ENCODE measurements around the gene IL16.

IL16 gene

GRCh38 chr15:81171286-81171685, 25.4 kb upstream of the IL16 start:
- Histone ChIP-seq H3K27ac (ENCODE audit: low read depth, low read length) (no peak overlapping the region), H3K4me1 (ENCODE audit: control insufficient read depth in 5 of 5, insufficient read depth in 5 of 5, low read length in 5 of 5) (peaks cover 4 to 32% (median 15%) of the 10 kb centered on the region in 5 donors)

GRCh38 chr15:81174125-81174791, 22.4 kb upstream of the IL16 start:
- Histone ChIP-seq H3K4me1 (ENCODE audit: control insufficient read depth in 5 of 5, insufficient read depth in 5 of 5, low read length in 5 of 5) (peaks cover 4 to 25% (median 11%) of the 10 kb centered on the region in 5 donors), H3K9me3 (ENCODE audit: control insufficient read depth in 5 of 5, low read length in 5 of 5) (no peaks in the 10 kb centered on the region), H3K36me3 (ENCODE audit: control insufficient read depth in 5 of 5, insufficient read depth in 5 of 5, low read length in 5 of 5) (no peaks in the 10 kb centered on the region), H3K27me3 (ENCODE audit: control insufficient read depth in 5 of 5, insufficient read depth in 4 of 5, low read length in 5 of 5) (no peaks in the 10 kb centered on the region), H3K9ac (ENCODE audit: low read length in 5 of 5) (no peak overlapping the region), H3K4me3 (ENCODE audit: low read depth in 1 of 5, low read length in 5 of 5) (no peak overlapping the region), H3K27ac (ENCODE audit: low read depth, low read length) (no peak overlapping the region)

More at GRCh38 chr15:81171286-81171685, 25.4 kb upstream of the IL16 start:
- Histone ChIP-seq H3K9me3 (ENCODE audit: control insufficient read depth in 5 of 5, low read length in 5 of 5) (no peaks in the 10 kb centered on the region), H3K9ac (ENCODE audit: low read length in 5 of 5) (no peak overlapping the region), H3K36me3 (ENCODE audit: control insufficient read depth in 5 of 5, insufficient read depth in 5 of 5, low read length in 5 of 5) (no peaks in the 10 kb centered on the region), H3K4me3 (ENCODE audit: low read depth in 1 of 5, low read length in 5 of 5) (no peak overlapping the region), H3K27me3 (ENCODE audit: control insufficient read depth in 5 of 5, insufficient read depth in 4 of 5, low read length in 5 of 5) (no peaks in the 10 kb centered on the region)

GRCh38 chr15:81174792-81175327, 21.8 kb upstream of the IL16 start:
- H3K27ac ChIP-seq (ENCODE audit: low read depth, low read length) = no peak overlapping the region

GRCh38 chr15:81175496-81175895, 21.2 kb upstream of the IL16 start:
- Histone ChIP-seq H3K4me1 (ENCODE audit: control insufficient read depth in 5 of 5, insufficient read depth in 5 of 5, low read length in 5 of 5) (peaks cover 4 to 25% (median 11%) of the 10 kb centered on the region in 5 donors), H3K4me3 (ENCODE audit: low read depth in 1 of 5, low read length in 5 of 5) (no peak overlapping the region), H3K9ac (ENCODE audit: low read length in 5 of 5) (no peak overlapping the region), H3K9me3 (ENCODE audit: control insufficient read depth in 5 of 5, low read length in 5 of 5) (no peaks in the 10 kb centered on the region), H3K27ac (ENCODE audit: low read depth, low read length) (no peak overlapping the region), H3K27me3 (ENCODE audit: control insufficient read depth in 5 of 5, insufficient read depth in 4 of 5, low read length in 5 of 5) (no peaks in the 10 kb centered on the region), H3K36me3 (ENCODE audit: control insufficient read depth in 5 of 5, insufficient read depth in 5 of 5, low read length in 5 of 5) (no peaks in the 10 kb centered on the region)

More at GRCh38 chr15:81174792-81175327, 21.8 kb upstream of the IL16 start:
- Histone ChIP-seq H3K27me3 (ENCODE audit: control insufficient read depth in 5 of 5, insufficient read depth in 4 of 5, low read length in 5 of 5) (no peaks in the 10 kb centered on the region), H3K9me3 (ENCODE audit: control insufficient read depth in 5 of 5, low read length in 5 of 5) (no peaks in the 10 kb centered on the region), H3K4me3 (ENCODE audit: low read depth in 1 of 5, low read length in 5 of 5) (no peak overlapping the region), H3K4me1 (ENCODE audit: control insufficient read depth in 5 of 5, insufficient read depth in 5 of 5, low read length in 5 of 5) (peaks cover 4 to 25% (median 11%) of the 10 kb centered on the region in 5 donors), H3K36me3 (ENCODE audit: control insufficient read depth in 5 of 5, insufficient read depth in 5 of 5, low read length in 5 of 5) (no peaks in the 10 kb centered on the region), H3K9ac (ENCODE audit: low read length in 5 of 5) (no peak overlapping the region)

GRCh38 chr15:81176291-81176893, 20.3 kb upstream of the IL16 start:
- Histone ChIP-seq H3K36me3 (ENCODE audit: control insufficient read depth in 5 of 5, insufficient read depth in 5 of 5, low read length in 5 of 5) (no peaks in the 10 kb centered on the region), H3K27me3 (ENCODE audit: control insufficient read depth in 5 of 5, insufficient read depth in 4 of 5, low read length in 5 of 5) (no peaks in the 10 kb centered on the region), H3K4me3 (ENCODE audit: low read depth in 1 of 5, low read length in 5 of 5) (peak overlapping the region in 1 of 5 donors; percentile 27), H3K27ac (ENCODE audit: low read depth, low read length) (peak overlapping the region; percentile 47), H3K9me3 (ENCODE audit: control insufficient read depth in 5 of 5, low read length in 5 of 5) (no peaks in the 10 kb centered on the region), H3K9ac (ENCODE audit: low read length in 5 of 5) (peak overlapping the region in 3 of 5 donors; percentile 1 to 47 (median 30)), H3K4me1 (ENCODE audit: control insufficient read depth in 5 of 5, insufficient read depth in 5 of 5, low read length in 5 of 5) (peaks cover 4 to 26% (median 14%) of the 10 kb centered on the region in 5 donors)

- Histone ChIP-seq H3K4me3 (ENCODE audit: low read depth in 1 of 5, low read length in 5 of 5) (no peak overlapping the region), H3K9ac (ENCODE audit: low read length in 5 of 5) (no peak overlapping the region), H3K27me3 (ENCODE audit: control insufficient read depth in 5 of 5, insufficient read depth in 4 of 5, low read length in 5 of 5) (no peaks in the 10 kb centered on the region), H3K9me3 (ENCODE audit: control insufficient read depth in 5 of 5, low read length in 5 of 5) (no peaks in the 10 kb centered on the region), H3K27ac (ENCODE audit: low read depth, low read length) (no peak overlapping the region), H3K4me1 (ENCODE audit: control insufficient read depth in 5 of 5, insufficient read depth in 5 of 5, low read length in 5 of 5) (peaks cover 0 to 43% (median 33%) of the 10 kb centered on the region in 5 donors), H3K36me3 (ENCODE audit: control insufficient read depth in 5 of 5, insufficient read depth in 5 of 5, low read length in 5 of 5) (no peaks in the 10 kb centered on the region)
These were observed 18.3 kb upstream of the IL16 start for GRCh38 chr15:81178365-81178764.

GRCh38 chr15:81181220-81181619, 15.5 kb upstream of the IL16 start:
- Histone ChIP-seq H3K27me3 (ENCODE audit: control insufficient read depth in 5 of 5, insufficient read depth in 4 of 5, low read length in 5 of 5) (no peaks in the 10 kb centered on the region), H3K27ac (ENCODE audit: low read depth, low read length) (peak overlapping the region; percentile 75), H3K4me3 (ENCODE audit: low read depth in 1 of 5, low read length in 5 of 5) (no peak overlapping the region), H3K9me3 (ENCODE audit: control insufficient read depth in 5 of 5, low read length in 5 of 5) (no peaks in the 10 kb centered on the region), H3K9ac (ENCODE audit: low read length in 5 of 5) (no peak overlapping the region), H3K4me1 (ENCODE audit: control insufficient read depth in 5 of 5, insufficient read depth in 5 of 5, low read length in 5 of 5) (peaks cover 12 to 54% (median 52%) of the 10 kb centered on the region in 5 donors), H3K36me3 (ENCODE audit: control insufficient read depth in 5 of 5, insufficient read depth in 5 of 5, low read length in 5 of 5) (no peaks in the 10 kb centered on the region)

GRCh38 chr15:81182031-81182755, 14.5 kb upstream of the IL16 start:
- H3K27me3 ChIP-seq (ENCODE audit: control insufficient read depth in 5 of 5, insufficient read depth in 4 of 5, low read length in 5 of 5) = no peaks in the 10 kb centered on the region
- peak overlapping the region in 4 of 5 donors; percentile 15 to 69 (median 52) for H3K9ac ChIP-seq (ENCODE audit: low read length in 5 of 5)
- H3K4me1 ChIP-seq (ENCODE audit: control insufficient read depth in 5 of 5, insufficient read depth in 5 of 5, low read length in 5 of 5) = peaks cover 12 to 47% (median 45%) of the 10 kb centered on the region in 5 donors
- no peaks in the 10 kb centered on the region for H3K9me3 ChIP-seq (ENCODE audit: control insufficient read depth in 5 of 5, low read length in 5 of 5)
- peak overlapping the region; percentile 69 to 94 (median 87) for H3K4me3 ChIP-seq (ENCODE audit: low read depth in 1 of 5, low read length in 5 of 5)
- no peaks in the 10 kb centered on the region for H3K36me3 ChIP-seq (ENCODE audit: control insufficient read depth in 5 of 5, insufficient read depth in 5 of 5, low read length in 5 of 5)
- H3K27ac ChIP-seq (ENCODE audit: low read depth, low read length) = peak overlapping the region; percentile 75

GRCh38 chr15:81182756-81183438, 13.8 kb upstream of the IL16 start:
- peaks cover 12 to 47% (median 45%) of the 10 kb centered on the region in 5 donors for H3K4me1 ChIP-seq (ENCODE audit: control insufficient read depth in 5 of 5, insufficient read depth in 5 of 5, low read length in 5 of 5)
- H3K9ac ChIP-seq (ENCODE audit: low read length in 5 of 5) = peak overlapping the region; percentile 35 to 69 (median 61)
- no peaks in the 10 kb centered on the region for H3K27me3 ChIP-seq (ENCODE audit: control insufficient read depth in 5 of 5, insufficient read depth in 4 of 5, low read length in 5 of 5)
- H3K27ac ChIP-seq (ENCODE audit: low read depth, low read length) = peak overlapping the region; percentile 75
- H3K4me3 ChIP-seq (ENCODE audit: low read depth in 1 of 5, low read length in 5 of 5) = peak overlapping the region; percentile 69 to 94 (median 87)
- H3K9me3 ChIP-seq (ENCODE audit: control insufficient read depth in 5 of 5, low read length in 5 of 5) = no peaks in the 10 kb centered on the region
- no peaks in the 10 kb centered on the region for H3K36me3 ChIP-seq (ENCODE audit: control insufficient read depth in 5 of 5, insufficient read depth in 5 of 5, low read length in 5 of 5)
